NCI-H1436 treated with DMSO at 0.1 percent for 48 hours (cell line): ENCODE data around the gene CD1C.
"Not testable (repeated sequence)": the region's sequence is repeated elsewhere in the genome, so short reads cannot be mapped to it uniquely, and the experiment has no call there.

ENCODE experiments used
- DNase-seq: peaks from one replicate; lab custom pipeline; 2025; lab: John Stamatoyannopoulos, UW

CD1C gene

DNA sequence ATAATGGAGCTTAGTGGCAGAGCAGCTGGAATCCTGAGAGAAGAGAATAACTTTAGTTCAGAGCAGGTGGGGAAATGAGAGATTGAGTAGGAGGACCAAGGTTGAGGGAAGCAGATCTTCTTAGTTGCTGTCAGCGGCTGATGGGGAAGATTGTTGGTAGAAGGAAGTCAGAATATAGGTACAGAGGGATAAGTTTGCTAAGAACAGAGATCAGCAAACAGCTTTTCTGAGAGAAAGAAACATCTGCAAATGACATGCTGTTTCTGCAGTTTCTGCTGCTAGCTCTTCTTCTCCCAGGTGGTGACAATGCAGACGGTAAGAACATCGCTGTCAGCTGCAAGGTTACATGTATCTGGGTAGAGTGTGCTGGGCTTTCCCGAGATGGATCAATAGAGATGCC, at the start of gene CD1C:
Gene CD1C (plus strand): TSS at position 113 of the 400 bp plus-strand sequence. CDS start 142 bp downstream, at position 255.
- no peak for DNase-seq

DNA sequence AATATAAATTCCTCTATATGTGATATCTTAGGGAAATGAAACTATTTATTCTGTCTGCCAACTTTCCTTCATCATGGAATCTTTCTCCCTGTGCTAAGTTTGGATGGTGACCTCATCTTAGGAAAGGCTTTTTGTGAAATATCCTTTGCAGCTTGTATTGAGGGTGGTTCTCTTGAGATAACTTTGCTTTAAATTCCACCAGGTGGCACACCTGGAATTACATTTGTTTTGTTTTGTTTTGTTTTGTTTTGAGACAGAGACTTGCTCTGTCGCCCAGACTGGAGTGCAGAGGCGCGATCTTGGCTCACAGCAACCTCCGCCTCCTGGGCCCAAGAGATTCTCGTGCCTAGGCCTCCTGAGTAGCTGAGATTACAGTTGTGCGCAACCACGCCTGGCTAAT, 43.1 kb upstream of the CD1C start:
- no peak for DNase-seq

DNA sequence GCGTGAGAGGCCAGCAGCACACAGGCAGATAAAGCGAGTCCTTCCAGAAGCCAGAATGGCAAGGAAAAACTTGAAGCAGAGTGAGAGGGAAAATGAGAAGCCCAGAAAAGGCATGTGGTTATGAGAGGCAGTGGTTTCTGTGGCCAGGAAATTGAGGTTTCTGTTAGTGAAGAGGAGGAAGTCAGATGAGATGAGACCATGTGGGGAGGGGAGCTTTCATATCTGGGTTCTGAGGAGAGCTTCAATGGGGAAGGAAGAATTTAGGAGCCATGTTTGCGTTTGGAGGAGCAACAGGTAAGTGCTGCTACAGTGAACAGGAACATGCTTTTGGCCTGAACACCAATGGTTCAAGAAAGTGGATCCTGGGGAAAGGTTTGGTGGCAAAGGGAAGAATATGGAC, 41.6 kb upstream of the CD1C start:
- no peak for DNase-seq

DNA sequence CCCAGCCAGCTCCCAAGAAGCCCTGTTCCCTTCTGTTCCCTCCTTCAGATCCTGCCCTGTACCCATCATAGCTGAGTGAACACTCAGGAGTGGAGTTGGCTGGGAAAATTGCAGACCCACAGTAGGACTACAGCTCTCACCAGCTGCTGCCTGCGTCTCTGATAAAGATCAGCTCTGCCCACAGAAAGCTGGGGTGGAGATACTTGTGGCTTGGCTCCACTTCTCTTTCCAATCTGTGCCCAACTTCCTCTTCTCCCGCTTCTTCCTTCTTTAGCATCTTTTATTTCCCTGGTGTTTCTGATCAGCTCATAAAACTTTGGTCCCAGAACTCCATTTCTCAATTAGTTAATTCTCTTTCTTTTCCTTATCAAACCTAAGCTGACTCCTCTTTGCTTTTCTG, 41.0 kb upstream of the CD1C start:
- no peak for DNase-seq

DNA sequence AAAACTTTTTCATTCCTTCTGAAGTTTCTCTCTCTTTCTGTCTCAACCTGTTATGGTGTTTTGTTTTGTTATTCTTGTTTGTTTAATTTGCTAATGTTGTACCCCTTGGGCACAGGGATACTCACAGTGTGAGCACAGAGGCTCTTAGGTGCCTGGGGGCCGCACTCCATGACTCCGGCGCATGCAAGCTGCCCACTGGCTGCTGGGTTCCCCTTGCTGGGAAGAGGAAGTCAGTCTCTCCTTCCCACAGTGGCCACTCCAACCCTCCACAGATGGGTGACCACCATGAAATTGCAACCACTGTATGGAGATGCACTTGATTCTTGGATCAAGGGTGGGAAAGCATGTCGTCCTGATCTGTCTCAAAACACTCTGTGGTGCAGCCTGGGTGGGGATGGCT, 40.1 kb upstream of the CD1C start:
- DNase-seq = no peak

DNA sequence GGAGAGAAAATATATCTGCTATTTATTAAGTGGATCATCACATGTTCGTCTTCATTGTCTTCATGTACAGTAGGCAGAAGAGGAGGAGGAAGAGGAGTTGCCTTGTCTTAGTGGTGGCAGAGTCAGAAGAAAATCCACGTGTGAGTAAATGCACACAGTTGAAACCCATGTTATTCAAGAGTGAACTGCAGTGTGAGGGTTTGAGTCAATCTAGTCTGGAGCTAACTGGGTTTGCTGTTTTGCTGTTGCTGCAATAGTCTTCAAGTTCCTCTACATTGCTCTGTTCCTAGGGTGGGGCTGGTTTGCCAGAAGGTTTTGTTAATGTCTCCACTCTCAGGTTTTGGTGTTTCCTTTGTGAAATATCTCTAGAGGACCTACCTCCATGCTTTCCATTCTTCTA, 38.6 kb upstream of the CD1C start:
- DNase-seq = no peak

DNA sequence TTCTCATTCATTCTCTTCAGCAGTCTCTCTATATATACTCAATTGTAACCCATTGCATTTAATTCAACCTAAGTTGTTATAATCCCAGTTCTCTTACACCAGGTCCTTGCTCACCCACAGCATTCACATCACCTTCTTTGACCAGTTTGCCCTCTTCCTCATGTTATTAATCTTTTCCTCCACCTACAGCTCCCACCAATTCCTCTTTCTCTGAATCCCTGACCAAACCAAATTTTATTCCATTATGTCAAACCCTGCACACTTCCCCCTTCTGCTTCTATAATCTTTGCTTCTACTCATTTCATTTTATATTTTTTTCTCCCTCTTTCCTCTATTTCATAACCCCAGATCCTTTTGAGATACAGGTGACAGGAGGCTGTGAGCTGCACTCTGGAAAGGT, 34.1 kb upstream of the CD1C start:
- no peak for DNase-seq

DNA sequence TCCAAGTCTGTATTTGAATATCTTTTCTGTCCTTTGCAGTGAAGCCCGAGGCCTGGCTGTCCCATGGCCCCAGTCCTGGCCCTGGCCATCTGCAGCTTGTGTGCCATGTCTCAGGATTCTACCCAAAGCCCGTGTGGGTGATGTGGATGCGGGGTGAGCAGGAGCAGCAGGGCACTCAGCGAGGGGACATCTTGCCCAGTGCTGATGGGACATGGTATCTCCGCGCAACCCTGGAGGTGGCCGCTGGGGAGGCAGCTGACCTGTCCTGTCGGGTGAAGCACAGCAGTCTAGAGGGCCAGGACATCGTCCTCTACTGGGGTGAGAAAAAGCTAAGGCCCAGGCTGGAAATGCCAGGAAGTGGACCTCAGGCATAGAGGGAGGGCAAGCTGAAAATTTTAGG, 33.0 kb upstream of the CD1C start:
- DNase-seq = not testable (repeated sequence)

DNA sequence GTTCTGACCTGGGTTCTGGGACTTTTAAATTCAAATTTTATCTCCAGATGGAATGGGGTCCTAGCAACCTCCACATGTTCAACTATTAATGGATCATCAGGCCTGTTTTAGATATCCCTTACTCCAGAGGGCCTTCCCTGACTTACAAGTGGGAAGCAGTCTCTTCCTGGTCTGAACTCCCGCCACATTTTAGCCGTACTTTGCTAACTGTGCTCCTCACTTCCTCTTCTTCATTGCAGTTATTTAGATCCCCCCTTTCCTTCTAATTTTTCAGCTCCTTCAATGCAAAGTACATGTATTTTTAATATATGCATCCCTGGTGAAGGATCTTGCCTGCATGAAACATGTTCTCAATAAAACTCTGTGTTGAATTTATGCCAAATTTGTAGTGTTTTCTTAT, 31.8 kb upstream of the CD1C start:
- DNase-seq = no peak

DNA sequence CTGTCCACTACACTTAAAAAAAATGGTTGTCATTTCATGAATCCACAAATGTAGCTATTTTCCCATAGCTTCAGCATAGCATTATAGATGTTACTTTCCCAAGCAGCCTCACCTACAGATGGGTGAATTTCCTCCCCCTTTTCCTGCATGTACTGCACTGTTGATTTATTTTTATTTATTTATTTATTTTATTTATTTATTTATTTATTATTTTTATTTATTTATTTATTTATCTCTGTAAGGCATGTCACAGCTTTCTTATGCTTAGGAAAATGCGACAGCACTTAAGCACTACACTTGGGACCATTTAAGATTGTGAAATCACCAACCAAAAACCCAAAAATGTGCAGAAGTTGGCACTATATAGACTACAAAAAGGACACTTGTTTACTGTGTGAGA, 30.6 kb upstream of the CD1C start:
- DNase-seq = no peak

DNA sequence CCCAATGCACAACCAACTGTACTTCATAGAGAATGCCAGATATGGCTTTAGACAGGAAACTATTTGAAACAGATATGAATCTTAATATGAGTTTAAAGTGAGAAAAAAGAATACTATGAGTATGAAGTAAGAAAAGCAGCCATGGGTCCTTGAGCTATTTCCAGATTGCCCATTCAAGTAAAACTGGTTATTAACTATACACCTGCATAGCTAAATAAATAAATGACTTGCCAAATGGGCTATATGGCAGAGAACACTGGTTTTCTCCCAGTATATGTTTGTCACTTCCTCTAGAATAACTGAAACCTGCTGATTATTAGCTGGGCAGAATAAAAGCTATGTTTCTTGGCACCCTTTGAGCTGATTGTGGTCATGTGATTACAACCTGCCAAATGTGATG, 17.0 kb upstream of the CD1C start:
- DNase-seq = no peak

DNA sequence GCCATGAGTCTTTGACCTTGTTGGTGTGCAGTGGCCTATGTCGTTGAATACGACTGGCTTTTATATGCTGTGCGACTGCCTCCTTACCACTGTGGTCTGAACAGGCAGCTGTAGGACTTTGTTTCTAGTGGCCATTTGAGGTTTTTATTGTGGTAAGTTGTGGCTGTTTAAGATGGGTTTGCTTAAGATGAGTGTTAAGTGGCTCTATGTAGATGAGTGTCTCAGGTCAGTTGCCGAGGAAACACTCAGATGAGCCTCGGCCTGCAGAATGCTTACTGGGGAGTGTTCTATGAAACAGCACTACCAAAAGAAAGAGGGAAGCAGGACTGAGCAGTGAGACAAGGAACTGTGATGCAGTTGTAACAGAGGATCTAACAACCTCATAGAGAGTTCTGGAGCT, 14.9 kb upstream of the CD1C start:
- no peak for DNase-seq

DNA sequence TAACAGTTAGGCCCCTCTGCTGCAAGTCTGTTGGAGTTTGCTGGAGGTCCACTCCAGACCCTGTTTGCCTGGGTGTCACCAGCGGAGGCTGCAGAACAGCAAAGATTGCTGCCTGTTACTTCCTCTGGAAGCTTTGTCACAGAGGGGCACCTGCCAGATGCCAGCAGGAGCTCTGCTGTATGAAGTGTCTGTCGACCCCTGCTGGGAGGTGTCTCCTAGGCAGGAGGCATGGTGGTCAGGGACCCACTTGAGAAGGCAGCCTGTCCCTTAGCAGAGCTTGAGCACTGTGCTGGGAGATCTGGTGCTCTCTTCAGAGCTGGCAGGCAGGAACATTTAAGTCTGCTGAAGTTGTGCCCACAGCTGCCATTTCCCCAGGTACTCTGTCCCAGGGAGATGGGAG, 7.3 kb upstream of the CD1C start:
- not testable (repeated sequence) for DNase-seq

DNA sequence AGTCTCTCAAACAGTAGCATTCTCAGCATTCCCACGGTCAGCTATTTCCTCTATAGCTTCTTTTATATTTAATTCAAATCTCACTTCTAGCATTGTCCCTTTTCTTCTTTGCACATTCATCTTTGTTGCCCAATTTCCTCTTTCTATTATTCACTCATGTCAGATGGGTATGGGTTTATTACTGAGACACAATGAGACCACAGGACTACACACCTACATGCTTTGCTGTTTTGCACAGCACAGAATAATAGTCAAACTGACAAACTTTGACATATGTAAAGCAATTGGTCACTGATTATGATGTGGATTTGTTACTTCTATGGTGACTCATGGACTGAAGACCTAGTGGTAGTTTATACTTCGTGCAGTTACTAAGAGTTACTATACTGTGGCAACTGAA, 5.8 kb upstream of the CD1C start:
- no peak for DNase-seq

DNA sequence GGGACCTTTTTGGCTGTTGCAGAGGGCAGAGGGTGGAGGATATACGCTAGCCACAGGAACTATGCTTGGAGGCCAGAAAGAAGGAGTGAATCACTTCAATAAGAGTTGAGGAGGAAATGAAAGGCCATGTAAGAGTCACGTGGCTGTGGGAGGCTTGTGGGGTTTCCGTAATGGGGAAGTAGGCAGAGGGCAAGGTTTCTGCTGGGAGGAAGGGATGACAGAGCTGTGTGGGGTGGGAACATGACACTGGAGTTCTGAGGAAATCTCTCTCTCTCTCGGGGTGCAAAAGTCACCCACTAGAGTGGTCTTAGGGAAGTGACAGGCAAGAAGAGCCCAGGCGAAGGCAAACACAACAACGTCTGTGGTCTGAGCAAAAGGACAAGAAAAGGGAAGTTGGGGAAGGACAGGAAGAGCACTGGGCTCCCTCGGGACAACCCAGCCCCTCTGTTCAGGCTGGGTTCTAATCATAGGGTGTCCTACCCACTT, 3.9 kb upstream of the CD1C start:
- DNase-seq = no peak

DNA sequence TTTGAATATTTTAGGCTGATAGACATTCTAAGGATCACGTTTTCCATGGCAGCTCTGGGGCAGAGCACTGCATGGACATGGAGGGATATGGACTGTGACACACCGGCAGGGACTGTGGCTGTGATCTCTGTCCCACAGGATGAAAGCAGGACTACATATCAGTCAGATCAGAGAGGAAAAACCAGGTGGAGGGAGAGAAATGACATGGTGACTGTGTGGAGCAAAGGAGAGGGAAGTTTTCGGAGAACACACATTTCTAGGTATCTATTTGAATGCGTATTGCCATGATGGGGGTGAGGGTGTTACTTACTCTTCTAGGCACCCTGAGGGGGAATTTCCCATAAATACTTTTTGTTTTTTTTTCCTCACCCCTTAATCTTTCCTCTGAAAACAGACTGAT, 3.2 kb upstream of the CD1C start:
- no peak for DNase-seq

DNA sequence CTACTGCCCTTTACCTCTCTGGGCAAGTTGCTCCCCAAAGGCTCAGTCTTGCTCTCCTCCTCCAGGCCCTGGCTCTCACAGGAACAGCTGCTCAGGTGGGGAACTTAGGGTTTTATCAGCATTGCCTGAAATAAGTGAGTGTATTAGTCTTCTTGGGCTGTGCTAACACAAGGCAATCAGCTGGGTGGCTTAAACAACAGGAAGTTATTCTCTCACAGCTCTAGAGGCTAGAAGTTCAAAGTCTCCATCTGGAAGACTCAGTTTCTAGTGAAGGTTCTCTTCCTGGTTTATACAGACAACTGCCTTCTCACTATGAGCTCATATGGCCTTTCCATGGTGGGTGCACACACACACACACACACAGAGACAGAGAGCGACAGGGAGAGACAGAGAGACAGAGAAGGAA, 2.8 kb upstream of the CD1C start:
- no peak for DNase-seq

DNA sequence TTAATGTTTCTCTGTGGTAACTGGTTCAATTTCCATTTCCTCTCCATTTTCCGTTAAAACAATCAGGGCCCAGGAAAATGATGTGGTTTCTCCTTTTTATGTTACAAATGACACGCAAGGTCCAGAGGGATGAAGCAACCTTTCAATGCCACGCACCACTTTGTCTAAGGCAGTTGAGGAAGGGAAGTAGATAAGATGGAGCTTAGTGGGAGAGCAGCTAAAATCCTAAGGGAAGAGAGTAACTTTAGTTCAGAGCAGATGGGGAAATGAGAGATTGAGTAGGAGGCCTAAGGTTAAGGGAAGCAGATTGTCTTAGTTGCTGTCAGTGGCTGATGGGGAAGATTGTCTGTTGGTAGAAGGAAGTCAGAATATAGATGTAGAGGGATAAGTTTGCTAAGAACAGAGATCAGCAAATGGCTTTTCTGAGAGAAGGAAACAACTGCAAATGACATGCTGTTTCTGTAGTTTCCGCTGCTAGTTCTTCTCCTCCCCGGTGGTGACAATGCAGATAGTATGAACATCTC, 660 bp downstream of the CD1C start:
- no peak for DNase-seq

DNA sequence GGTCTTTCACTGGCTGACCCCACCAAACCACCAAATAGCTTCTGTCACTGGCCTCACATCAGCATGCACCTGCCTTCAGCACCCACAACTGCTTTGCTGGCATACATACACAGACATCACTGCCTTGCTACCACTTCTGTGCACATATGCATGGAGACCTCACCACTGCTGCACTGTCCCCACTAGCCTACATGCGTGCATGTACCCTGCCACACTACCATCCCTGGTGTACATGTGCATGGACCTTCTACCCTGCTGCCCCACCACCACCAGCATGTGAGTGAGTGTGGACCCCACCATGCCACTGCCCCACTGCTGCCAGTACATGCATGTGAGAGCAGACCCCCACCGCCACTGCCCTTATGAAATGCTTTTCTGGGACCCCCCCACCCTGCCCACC, 6.1 kb downstream of the CD1C start:
- DNase-seq = no peak

DNA sequence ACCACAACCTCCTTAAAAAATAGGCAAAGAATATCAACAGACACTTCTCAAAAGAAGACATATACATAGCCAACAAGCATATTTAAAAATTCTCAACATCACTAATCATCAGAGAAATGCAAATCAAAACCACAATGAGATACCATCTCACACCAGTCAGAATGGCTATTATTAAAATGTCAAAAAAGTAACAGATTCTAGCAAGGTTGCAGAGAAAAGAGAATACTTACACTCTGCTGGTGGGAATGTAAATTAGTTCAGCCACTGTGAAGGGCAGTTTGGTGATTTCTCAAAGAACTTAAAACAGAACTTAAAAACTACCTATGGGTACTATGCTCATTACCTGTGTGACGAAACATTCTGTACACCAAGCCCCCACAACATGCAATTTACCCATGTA, 20.9 kb downstream of the CD1C start:
- DNase-seq = no peak

DNA sequence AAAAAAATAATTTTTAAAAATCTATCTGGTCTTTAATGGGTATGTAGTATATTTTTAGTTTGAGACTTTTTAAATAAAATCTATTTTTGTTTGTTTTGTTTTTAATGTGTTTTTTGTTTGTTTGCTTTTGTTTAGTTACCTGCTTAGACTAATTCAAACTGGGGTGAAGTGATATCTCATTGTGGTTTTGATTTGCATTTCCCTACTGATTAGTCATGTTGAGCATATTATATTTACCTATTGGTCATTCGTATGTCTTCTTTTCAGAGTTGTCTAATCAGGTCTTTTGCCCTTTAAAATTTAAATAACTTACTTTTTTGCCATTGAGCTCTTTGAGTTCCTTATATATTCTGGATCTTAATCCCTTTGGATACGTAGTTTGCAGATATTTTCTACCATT, 21.3 kb downstream of the CD1C start:
- DNase-seq = no peak

DNA sequence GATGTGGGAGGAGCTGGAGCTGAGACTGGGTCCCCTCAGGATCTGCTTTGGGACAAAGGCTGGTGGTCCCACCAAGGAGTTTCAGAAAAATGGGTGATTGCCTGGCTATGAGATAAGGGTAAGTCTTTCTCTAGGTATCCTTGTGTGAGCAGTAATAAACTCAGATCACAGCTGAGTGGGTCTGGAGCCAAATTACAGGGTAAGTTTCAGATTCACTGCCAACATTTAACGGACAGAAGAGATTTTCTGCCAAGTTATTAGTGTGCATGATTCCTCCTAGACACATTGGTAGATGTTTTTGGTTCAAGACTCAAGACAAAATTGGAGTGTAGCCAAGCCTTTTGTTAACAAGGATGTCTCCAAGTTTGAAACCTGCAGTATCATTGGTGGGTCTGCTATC, 34.1 kb downstream of the CD1C start:
- DNase-seq = no peak

DNA sequence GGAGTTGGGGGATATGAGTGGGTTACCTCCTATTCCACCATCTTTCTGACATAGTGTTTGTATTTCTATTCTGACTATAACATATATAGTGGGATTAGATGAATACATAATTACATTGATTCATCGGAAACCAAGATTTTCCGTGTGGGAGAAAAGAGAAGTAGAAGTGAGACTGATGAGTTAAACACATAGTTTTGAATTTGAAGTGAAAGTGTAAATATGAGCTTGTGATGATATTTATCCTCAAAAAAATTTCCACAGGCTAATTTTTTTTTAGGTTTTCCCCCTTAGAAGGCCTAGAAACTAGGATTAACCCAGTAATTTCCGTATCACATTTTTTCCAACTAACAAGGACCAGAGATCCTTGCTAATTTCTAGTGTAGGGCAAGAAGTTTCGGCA, 34.7 kb downstream of the CD1C start:
- DNase-seq = no peak

DNA sequence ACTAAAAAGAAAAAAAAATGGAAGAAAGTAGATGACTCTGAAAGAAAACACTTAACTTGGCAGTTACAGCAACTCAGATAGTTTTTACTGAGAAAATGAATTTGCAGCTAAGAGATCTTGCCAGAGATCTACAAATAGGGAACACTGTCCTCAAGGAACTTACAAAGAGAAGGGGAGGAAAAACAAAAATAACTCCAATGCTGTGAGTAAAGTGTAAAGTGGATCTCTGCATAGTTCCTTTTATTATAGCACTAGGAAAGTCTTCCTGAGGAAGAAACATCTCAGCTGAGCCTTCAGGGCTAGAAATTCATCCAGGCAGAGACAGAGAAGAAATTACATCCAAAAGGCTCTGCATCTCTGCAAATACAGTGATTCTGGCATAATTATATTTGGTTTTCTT, 37.8 kb downstream of the CD1C start:
- no peak for DNase-seq

DNA sequence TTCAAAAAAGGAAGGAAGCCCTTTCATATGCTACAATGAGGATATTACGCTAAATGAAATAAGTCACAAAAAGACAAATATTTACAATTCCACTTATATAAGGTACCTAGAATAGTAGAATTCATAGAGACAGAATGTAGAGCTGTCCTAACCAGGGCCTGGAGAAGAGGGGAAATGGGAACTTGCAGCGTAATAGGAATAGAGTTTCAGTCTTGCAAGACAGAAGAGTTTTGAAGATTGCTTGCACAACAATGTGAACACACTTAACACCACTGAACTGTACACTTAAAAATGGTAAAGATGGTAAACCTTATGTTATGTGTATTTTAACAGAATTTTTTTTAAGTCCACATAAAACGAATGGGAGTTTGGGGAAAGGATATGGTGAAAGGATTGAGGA, 38.7 kb downstream of the CD1C start:
- no peak for DNase-seq
